Hematopoietic multipotent progenitor cell treated with erythropoietin and hydrocortisone succinate and interleukin-3 and kit ligand, for 6 days (in vitro differentiated cells): ENCODE results near the gene SPRYD3.

Source experiments
- DNase-seq: peaks from one replicate; pipeline ENCODE4 v3.0.0-alpha.2; 2015

SPRYD3 gene

DNA sequence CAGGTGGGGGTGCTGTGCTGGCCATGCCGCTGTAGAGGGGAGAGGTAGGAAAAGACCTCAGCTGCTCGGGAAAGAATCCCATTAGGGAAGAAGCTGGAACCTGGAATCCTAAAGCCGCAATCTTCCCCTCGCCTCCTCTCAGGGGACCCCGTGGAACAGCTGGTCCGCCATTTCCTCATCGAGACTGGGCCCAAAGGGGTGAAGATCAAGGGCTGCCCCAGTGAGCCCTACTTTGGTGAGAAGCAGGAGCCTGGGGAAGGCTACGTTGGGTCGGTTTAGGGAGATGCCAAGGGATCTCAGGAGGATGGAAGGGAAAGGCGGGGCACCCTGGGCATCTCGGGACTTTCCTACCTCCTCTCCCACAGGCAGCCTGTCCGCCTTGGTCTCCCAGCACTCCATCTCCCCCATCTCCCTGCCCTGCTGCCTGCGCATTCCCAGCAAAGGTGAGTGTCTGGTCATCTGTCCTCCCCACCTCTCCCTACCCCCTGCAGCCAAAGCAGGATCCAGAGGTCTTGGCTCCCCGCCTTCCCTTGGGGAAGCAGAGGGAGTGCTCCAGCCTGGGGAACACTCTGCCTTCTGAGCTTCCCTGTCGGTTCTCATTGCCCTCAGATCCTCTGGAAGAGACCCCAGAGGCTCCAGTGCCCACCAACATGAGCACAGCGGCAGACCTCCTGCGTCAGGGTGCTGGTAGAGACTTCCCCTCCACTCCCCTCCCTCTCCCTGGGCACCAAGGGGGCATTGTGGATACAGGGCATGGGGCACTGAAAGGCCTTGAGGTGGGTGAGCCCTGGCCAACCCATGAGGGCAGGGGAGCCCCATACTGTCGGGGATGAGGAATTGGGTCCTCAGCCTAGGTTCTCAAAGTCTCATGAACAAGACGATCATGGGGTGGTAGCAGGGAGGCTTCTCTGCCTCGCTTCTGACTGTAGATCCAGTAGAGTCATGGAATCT is 16.9 kb downstream of the SPRYD3 start:
- DNase-seq, result no peak

- DNase-seq, result no peak
Measured at GRCh38 chr12:53061404-53062010, 17.7 kb downstream of the SPRYD3 start.

- DNase-seq, result no peak
Measured at GRCh38 chr12:53060721-53061276, 18.4 kb downstream of the SPRYD3 start.

DNA sequence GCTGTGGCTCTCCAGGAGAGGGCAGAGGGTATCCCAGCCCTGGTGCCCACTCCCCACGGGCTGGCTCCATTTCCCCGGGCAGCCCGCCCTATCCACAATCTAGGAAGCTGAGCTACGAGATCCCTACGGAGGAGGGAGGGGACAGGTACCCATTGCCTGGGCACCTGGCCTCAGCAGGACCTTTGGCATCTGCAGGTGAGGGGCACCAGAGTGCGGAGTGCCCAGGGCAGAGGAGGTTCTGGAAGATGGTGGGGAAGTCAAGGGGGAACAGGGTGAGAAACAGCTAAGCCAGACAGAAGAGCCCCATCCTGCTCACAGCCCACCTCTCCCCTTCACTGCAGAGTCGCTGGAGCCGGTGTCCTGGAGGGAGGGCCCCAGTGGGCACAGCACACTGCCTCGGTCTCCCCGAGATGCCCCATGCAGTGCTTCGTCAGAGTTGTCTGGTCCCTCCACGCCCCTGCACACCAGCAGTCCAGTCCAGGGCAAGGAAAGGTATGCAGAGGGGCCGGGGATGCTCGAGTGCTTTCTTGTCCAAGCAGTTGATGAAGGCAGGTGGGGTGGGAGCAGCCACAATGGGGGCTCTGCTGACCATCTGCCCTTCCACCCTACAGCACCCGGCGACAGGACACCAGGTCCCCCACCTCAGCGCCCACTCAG is 19.0 kb downstream of the SPRYD3 start:
- no peak for DNase-seq

- DNase-seq, result no peak
Measured at GRCh38 chr12:53059434-53060063, 19.6 kb downstream of the SPRYD3 start.

DNA sequence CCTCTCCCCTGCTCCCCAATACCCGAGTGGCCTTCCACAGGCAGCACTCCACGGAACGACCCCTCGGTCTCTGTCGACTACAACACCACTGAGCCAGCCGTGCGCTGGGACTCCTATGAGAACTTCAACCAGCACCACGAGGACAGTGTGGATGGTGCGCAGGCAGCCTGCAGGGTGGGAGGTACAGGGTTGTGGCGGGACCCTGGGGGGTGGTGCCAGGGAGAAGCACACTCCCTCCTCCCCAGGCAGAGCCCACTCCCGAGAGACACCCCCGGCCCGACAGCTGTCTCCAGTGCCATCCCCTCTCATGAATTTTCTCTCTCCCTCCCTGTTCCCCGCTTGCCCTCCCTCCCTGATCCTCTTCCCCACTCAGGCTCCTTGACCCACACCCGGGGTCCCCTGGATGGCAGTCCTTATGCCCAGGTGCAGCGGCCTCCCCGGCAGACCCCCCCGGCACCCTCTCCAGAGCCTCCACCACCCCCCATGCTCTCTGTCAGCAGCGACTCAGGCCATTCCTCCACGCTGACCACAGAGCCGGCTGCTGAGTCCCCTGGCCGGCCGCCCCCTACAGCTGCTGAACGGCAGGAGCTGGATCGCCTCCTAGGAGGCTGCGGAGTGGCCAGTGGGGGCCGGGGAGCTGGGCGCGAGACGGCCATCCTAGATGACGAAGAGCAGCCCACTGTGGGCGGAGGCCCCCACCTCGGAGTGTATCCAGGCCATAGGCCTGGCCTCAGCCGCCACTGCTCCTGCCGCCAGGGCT is 20.3 kb downstream of the SPRYD3 start:
- no peak for DNase-seq

DNA sequence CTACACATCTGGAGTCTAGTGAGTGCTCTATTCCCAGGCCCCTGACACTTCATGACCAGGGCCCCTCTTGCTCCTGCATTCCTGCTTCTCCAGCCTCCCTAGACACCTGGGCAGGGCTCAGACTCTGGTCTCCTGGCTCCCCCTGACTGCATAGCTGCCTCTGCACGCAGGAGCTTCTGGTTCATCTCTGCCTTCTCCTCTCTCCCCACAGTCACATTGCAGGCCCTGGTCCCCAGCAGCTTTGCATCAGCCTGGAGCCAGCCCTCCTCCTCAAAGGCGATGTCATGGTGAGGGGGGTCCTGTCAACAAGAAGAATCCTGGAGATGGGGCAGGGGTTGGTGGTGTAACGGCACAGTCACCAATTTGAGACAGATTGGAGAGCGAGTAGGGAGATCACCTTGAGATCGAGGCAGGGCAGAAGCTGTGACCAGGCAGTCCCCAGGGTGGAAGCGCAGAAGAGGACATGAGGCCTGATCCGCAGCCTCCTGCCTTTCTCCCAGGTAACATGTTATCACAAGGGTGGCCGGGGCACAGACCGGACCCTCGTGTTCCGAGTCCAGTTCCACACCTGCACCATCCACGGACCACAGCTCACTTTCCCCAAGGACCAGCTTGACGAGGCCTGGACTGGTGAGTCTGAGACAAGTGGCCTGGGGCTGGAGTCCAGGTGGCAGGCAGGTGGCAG is 21.2 kb downstream of the SPRYD3 start:
- DNase-seq, result no peak

- DNase-seq, result no peak
Measured at GRCh38 chr12:53056901-53057300, 22.3 kb downstream of the SPRYD3 start.

GRCh38 chr12:53056296-53056695 is 22.9 kb downstream of the SPRYD3 start:
- DNase-seq, result no peak

- DNase-seq, result no peak
Measured at GRCh38 chr12:53055471-53056266, 23.5 kb downstream of the SPRYD3 start.

DNA sequence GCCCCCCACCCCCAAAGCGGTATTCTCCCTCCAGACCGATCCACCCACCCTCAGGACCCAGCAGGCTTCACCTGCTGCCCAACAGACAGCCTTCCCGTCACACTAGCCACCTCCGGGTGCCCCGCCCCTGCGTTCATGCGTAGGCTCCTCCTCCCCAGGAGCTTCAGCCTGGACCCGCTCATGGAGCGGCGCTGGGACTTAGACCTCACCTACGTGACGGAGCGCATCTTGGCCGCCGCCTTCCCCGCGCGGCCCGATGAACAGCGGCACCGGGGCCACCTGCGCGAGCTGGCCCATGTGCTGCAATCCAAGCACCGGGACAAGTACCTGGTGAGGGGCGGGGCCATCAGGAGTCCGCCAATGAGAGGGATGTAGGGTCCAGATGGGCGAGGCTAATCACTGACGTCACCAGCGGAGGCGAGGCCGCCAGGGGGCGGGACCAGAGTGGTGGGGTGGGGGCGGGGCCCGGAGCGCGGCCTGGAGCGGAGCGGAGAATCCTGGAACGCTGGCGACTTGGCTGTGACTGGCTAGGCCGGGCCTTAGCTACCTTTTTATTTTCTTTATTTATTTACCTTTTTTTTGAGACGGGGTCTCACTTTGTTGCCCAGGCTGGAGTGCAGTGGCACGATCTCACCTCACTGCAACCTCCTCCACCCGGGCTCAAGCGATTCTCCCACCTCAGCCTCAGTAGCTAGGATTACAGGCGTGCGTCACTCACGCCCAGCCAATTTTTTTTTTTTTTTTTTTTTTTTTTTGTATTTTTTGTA is 24.9 kb downstream of the SPRYD3 start:
- DNase-seq, result peak; percentile 98

DNA sequence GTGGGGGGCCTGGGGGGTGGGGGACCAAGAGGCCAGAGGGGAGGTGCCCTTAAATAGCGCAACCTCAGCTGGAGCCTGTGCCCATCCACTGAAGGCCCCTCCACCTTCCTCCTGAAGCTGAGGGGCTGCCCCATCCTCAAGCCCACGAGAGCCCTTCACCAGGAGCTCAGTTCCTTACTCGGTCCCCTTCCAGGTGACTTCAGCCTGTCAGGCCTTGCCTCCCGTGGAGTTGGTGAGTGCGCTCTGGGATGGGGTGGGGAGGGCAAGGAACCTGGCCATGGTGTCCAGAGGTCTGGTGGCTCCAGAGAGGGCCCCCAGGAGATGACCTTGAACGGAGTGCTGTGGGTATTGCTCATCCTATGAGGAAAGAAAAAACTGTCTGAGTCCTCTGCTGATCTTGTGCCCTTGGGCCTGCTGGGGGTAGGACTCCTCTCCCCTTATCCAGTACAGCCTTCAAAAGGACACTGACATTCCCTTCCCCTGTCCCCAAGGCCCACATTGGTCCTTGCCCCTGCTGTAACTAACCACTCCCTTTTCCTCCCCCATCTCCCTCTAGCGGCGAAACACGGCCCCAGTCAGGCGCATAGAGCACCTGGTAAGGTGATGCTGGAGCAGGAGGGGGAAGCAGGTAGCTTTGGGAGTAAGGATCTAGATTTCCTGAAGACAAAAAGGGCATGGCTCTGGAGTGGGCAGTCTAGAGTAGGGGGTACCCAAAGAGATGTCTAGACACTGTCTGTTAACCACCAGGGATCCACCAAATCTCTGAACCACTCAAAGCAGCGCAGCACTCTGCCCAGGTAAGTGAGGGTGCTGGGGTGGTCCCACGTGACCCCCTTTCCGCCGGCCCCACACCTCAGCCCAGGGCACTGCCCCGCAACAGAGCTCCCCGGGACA is 25.7 kb downstream of the SPRYD3 start:
- DNase-seq, result peak; percentile 68

GRCh38 chr12:53052419-53053217 is 26.6 kb downstream of the SPRYD3 start:
- peak; percentile 40 for DNase-seq

DNA sequence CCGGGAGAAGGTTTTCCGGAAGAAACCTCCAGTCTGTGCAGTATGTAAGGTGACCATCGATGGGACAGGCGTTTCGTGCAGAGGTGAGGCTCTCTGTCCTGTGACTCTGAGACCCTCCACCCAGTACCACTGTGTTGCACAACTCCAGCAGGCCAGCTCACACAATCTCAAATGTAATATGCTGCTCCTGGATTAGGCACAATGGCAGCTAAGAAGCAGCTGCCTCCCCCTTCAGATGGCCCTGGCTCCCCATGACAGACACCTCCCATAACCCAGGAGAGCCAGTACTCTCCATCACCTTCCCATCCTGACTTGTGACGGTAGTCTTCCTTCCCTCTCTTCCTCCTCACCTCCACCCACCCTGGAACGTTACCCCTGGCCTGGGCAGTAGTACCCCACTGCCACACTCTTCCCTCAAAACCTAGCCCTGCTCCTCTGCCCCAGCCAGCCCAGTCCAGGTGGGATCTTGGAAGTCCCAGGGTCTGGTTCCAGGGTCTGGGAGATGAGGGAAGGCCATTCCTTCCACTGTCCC is 27.2 kb downstream of the SPRYD3 start:
- no peak for DNase-seq

GRCh38 chr12:53051058-53051880 is 27.9 kb downstream of the SPRYD3 start:
- DNase-seq, result no peak

- no peak for DNase-seq
Measured at GRCh38 chr12:53050426-53051057, 28.6 kb downstream of the SPRYD3 start.
